Thymus (tissue), 11 donors: ENCODE measurements around the gene RUVBL2. TPM values are rescaled to one million over a fixed set of nuclear protein-coding genes. Genes with fewer than 3 reads are reported as not detected.

ENCODE experiments used
- DNase-seq, 9 donors: peaks; one replicate each; pipeline ENCODE4 v3.0.0-alpha.2; 2013; ENCODE audit warnings: low spot score in 9 of 9, low read depth in 6 of 9, missing footprints in 1 of 9
- H3K27ac ChIP-seq, 2 donors: one replicate each; pipeline ENCODE4 v1.5.1; 2013; ENCODE audit warnings: control low read depth in 1 of 2, low read depth in 1 of 2, low read length in 1 of 2, mild to moderate bottlenecking in 1 of 2, moderate library complexity in 1 of 2
- H3K27me3 ChIP-seq, 2 donors: one replicate each; pipeline ENCODE4 v1.5.1; 2013; ENCODE audit warnings: low read length in 1 of 2; ENCODE audit not compliant: control insufficient read depth in 2 of 2, insufficient read depth in 1 of 2
- H3K36me3 ChIP-seq, 2 donors: one replicate each; pipeline ENCODE4 v1.5.1; 2013; ENCODE audit warnings: low read length in 1 of 2, mild to moderate bottlenecking in 1 of 2, moderate library complexity in 1 of 2; ENCODE audit not compliant: control insufficient read depth in 2 of 2, insufficient read depth in 2 of 2
- H3K4me1 ChIP-seq, 2 donors: one replicate each; pipeline ENCODE4 v1.5.1; 2013; ENCODE audit warnings: low read length in 2 of 2; ENCODE audit not compliant: control insufficient read depth in 2 of 2, insufficient read depth in 2 of 2
- H3K4me3 ChIP-seq, 2 donors: one replicate each; pipeline ENCODE4 v1.5.1; 2013; ENCODE audit warnings: low read length in 2 of 2, control low read depth in 1 of 2, mild to moderate bottlenecking in 1 of 2
- H3K9me3 ChIP-seq, 2 donors: one replicate each; pipeline ENCODE4 v1.5.1; 2013; ENCODE audit warnings: low read length in 1 of 2, mild to moderate bottlenecking in 1 of 2; ENCODE audit not compliant: control insufficient read depth in 2 of 2, insufficient read depth in 1 of 2
- WGBS: extraction: QIAGEN DNeasy Blood & Tissue Kit; methylation state at CpG from one replicate; pipeline ENCODE4 v1.1.7; 2013; 5-methylcytosine and 5-hydroxymethylcytosine counted together
- polyA plus RNA-seq: library from polyadenylated mRNA; stranded (reverse); fragments of 200-250 nt; gene quantifications from one replicate; pipeline ENCODE4 v1.2.3, GENCODE V29; 2013
- total RNA-seq: library from RNA; stranded (reverse); fragments of 120-200 nt; gene quantifications from one replicate; pipeline ENCODE4 v1.2.4, GENCODE V29; 2013
- donor health status: healthy.

RUVBL2 gene
- total and polyA plus RNA-seq, 2 donors, result 52.0 to 107 TPM

- Histone ChIP-seq H3K4me3 (peak overlapping the region; percentile 61 to 89), H3K27me3 (no peaks in the 10 kb centered on the region), H3K27ac (peak overlapping the region; percentile 62 to 83), H3K36me3 (peaks cover 11 to 22% of the 10 kb centered on the region in 2 donors), H3K4me1 (peaks cover 20 to 28% of the 10 kb centered on the region in 2 donors), H3K9me3 (no peaks in the 10 kb centered on the region)
- peak in 1 of 9 donors; percentile 30 for DNase-seq
- 66% methylated on average over 8 of the region's 8 CpGs for WGBS
These were observed 1.7 kb upstream of the RUVBL2 start for GRCh38 chr19:48991873-48992580.

GRCh38 chr19:48992581-48993174 is 1.0 kb upstream of the RUVBL2 start:
- no peaks in the 10 kb centered on the region for H3K9me3 ChIP-seq
- 1% methylated on average over 20 of the region's 20 CpGs for WGBS
- peaks cover 8 to 20% of the 10 kb centered on the region in 2 donors for H3K36me3 ChIP-seq
- peak overlapping the region; percentile 62 to 83 for H3K27ac ChIP-seq
- no peaks in the 10 kb centered on the region for H3K27me3 ChIP-seq
- H3K4me1 ChIP-seq, result peaks cover 20 to 28% of the 10 kb centered on the region in 2 donors
- peak overlapping the region; percentile 61 to 89 for H3K4me3 ChIP-seq
- DNase-seq, result peak in 3 of 9 donors; percentile 9 to 32 (median 18)

GRCh38 chr19:48994035-48994386 is 324 bp downstream of the RUVBL2 start:
- Histone ChIP-seq H3K27me3 (no peaks in the 10 kb centered on the region), H3K4me3 (peak overlapping the region; percentile 61 to 89), H3K36me3 (peaks cover 4 to 10% of the 10 kb centered on the region in 2 donors), H3K4me1 (peaks cover 20 to 28% of the 10 kb centered on the region in 2 donors), H3K9me3 (no peaks in the 10 kb centered on the region), H3K27ac (peak overlapping the region; percentile 93 to 98)
- DNase-seq, result no peak
- 2% methylated on average over 13 of the region's 13 CpGs for WGBS

- peak in 2 of 9 donors; percentile 27 to 42 for DNase-seq
- Histone ChIP-seq H3K4me1 (peaks cover 10 to 11% of the 10 kb centered on the region in 2 donors), H3K27ac (no peak overlapping the region), H3K4me3 (no peak overlapping the region), H3K27me3 (no peaks in the 10 kb centered on the region), H3K9me3 (no peaks in the 10 kb centered on the region), H3K36me3 (peaks cover 4 to 5% of the 10 kb centered on the region in 2 donors)
- WGBS, result 92% methylated on average over 5 of the region's 5 CpGs
These were observed 4.3 kb downstream of the RUVBL2 start for GRCh38 chr19:48997972-48998371.

- WGBS, result 82% methylated on average over 16 of the region's 16 CpGs
- no peaks in the 10 kb centered on the region for H3K27me3 ChIP-seq
- peak in 3 of 9 donors; percentile 13 to 53 (median 42) for DNase-seq
- H3K9me3 ChIP-seq, result no peaks in the 10 kb centered on the region
- peaks cover 3 to 4% of the 10 kb centered on the region in 2 donors for H3K4me1 ChIP-seq
- peaks cover 21 to 22% of the 10 kb centered on the region in 2 donors for H3K36me3 ChIP-seq
- H3K27ac ChIP-seq, result no peak overlapping the region
- H3K4me3 ChIP-seq, result no peak overlapping the region
These were observed 6.0 kb downstream of the RUVBL2 start for GRCh38 chr19:48999481-49000325.

- Histone ChIP-seq H3K9me3 (no peaks in the 10 kb centered on the region), H3K4me3 (no peak overlapping the region), H3K36me3 (peaks cover 48 to 49% of the 10 kb centered on the region in 2 donors), H3K27ac (no peak overlapping the region), H3K4me1 (no peaks in the 10 kb centered on the region), H3K27me3 (no peaks in the 10 kb centered on the region)
- DNase-seq, result no peak
- 98% methylated on average over 15 of the region's 15 CpGs for WGBS
These were observed 10.4 kb downstream of the RUVBL2 start for GRCh38 chr19:49004133-49004532.

- 99% methylated on average over 7 of the region's 7 CpGs for WGBS
- Histone ChIP-seq H3K27ac (no peak overlapping the region), H3K9me3 (no peaks in the 10 kb centered on the region), H3K4me1 (no peaks in the 10 kb centered on the region), H3K4me3 (no peak overlapping the region), H3K27me3 (no peaks in the 10 kb centered on the region), H3K36me3 (peaks cover 53 to 57% of the 10 kb centered on the region in 2 donors)
- no peak for DNase-seq
These were observed 11.4 kb downstream of the RUVBL2 start for GRCh38 chr19:49004964-49005614.

- 98% methylated on average over 22 of the region's 22 CpGs for WGBS
- no peak overlapping the region for H3K27ac ChIP-seq
- no peaks in the 10 kb centered on the region for H3K4me1 ChIP-seq
- DNase-seq, result no peak
- no peaks in the 10 kb centered on the region for H3K9me3 ChIP-seq
- H3K36me3 ChIP-seq, result peaks cover 71 to 72% of the 10 kb centered on the region in 2 donors
- no peaks in the 10 kb centered on the region for H3K27me3 ChIP-seq
- H3K4me3 ChIP-seq, result no peak overlapping the region
These were observed 13.2 kb downstream of the RUVBL2 start for GRCh38 chr19:49006905-49007304.
